Fibroblast of skin of right biceps (primary cell): ENCODE measurements around the gene RYR2.

Experiments used
- DNase-seq: peaks from one replicate; pipeline ENCODE4 v3.0.0-alpha.2; 2013

RYR2 gene

DNA sequence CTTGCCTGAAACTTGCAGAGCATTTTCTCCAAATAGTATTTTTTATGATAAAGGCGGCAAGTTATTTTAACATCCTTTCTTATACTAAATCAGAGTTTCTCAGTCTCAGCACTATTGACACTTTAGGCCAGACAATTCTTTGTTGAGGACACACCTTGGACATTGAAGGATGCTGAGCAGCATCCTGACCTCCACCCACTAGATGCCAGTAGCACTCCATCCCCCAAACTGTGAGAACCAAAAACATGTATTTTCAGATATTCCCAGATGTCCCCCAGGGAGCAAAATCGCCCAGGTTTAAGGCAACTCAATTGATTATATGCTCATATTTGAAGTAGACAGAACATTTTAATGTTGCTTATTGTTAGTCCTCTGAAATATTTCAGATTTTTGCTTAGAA, 549.4 kb downstream of the RYR2 start:
- DNase-seq: no peak

DNA sequence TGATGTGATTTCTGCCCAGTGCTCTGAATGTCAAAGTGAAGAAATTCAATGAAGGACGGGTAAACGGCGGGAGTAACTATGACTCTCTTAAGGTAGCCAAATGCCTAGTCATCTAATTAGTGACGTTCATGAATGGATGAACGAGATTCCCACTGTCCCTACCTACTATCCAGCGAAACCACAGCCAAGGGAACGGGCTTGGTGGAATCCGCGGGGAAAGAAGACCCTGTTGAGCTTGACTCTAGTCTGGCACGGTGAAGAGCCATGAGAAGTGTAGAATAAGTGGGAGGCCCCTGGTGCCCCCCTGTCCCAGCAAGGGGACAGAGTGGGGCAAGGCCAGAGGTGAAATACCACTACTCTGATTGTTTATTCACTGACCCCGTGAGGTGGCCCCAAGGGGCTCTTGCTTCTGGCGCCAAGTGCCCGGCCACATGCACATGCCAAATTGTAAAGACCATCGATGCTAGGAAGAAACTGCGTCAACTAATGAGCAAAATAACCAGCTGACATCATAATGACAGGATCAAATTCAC, 561.1 kb downstream of the RYR2 start:
- DNase-seq: peak; percentile 5

DNA sequence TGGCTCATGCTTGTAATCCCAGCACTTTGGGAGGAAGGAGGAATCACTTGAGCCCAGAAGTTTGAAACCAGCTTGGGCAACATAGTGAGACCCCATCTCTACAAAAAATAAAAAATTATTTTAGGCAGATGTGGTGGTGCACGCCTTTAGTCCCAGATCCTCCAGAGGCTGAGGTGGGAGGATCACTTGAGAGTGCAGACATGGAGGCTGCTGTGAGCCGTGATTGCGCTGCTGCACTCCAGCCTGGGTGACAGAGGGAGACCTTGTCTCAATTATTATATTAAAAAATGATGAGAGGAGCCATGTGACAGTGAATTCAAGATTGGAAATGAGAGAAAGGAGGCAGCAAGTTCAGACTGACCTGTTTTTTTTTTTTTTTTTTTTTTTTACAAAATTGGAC, 566.4 kb downstream of the RYR2 start:
- no peak for DNase-seq

DNA sequence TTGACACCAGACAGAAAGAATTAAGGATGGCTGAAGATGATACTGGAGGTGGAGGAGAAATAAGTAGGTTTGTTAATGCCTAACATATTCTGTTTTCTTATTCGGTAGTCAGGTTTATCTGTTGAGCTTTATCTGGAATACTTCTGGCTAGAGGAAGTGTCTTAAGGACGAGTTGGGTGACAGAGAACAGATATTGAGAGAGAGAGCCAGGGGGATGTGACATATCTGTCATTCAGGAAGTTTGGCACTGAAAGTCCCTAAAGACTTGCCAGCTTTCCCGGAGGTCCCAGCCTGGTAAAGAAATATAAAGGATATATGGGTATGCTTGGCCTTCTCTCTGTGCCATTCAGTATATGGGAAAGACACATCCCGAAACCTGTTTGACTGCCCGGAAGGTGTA, 568.2 kb downstream of the RYR2 start:
- no peak for DNase-seq

DNA sequence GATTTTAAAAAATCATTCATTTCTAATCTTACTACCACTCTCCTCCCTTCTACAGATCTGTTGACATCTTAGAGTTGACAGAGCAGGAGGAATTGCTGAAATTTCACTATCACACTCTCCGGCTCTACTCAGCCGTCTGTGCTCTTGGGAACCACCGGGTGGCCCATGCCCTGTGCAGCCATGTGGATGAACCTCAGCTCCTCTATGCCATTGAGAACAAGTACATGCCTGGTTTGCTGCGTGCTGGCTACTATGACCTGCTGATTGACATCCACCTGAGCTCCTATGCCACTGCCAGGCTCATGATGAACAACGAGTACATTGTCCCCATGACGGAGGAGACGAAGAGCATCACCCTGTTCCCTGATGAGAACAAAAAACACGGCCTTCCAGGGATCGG, 572.0 kb downstream of the RYR2 start:
- DNase-seq: no peak

DNA sequence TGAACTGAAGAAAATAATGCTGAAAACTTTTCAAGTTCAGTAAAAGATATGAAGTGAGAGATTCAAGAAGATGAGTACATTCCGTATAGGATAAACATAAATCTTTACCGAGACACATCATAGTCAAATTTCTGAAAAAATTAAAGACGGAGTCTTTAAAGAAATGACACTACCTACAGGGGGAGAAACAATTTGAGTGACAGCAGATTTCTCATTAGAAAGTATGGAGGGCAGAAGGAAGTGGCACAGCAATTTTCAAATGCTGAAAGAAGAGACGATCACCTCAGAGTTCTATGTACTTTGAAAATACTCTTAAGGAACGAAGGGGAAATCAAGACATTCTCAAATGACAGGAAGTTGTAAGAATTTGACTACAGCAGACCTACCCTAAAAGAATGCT, 577.6 kb downstream of the RYR2 start:
- no peak for DNase-seq

DNA sequence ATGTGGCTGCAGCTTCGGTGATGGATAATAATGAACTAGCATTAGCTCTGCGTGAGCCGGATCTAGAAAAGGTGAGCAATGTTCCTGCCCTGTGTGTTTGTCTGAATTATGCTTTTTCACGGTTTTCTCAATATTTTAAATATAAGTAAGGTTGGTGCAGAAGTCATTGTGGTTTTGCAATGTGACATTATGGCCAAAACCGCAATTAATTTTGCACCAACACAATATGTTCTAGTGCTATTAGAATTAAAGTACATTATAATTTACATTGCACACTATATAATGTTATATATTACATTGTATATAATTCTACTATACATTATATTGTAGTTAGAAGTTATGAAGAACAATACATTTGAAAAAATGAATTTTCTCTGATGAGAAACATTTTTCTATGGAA, 592.9 kb downstream of the RYR2 start:
- DNase-seq: no peak

DNA sequence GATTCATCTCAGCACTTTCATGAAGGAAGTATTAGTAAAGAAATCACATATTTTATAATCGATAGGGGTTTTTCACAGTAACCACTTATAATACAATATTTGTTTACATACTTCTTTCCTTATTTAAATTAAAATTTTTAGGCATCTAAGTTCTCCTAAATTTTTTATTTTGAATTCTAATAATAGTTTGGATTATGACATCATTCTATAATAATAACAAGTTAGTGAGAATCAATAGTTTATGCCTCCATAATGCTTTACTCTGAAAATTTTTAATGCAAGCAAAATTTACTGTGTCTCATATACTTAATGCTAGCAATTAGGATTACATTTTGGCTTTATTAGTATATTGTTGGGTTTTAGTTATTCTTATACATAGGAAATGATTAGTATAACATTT, 596.6 kb downstream of the RYR2 start:
- no peak for DNase-seq

DNA sequence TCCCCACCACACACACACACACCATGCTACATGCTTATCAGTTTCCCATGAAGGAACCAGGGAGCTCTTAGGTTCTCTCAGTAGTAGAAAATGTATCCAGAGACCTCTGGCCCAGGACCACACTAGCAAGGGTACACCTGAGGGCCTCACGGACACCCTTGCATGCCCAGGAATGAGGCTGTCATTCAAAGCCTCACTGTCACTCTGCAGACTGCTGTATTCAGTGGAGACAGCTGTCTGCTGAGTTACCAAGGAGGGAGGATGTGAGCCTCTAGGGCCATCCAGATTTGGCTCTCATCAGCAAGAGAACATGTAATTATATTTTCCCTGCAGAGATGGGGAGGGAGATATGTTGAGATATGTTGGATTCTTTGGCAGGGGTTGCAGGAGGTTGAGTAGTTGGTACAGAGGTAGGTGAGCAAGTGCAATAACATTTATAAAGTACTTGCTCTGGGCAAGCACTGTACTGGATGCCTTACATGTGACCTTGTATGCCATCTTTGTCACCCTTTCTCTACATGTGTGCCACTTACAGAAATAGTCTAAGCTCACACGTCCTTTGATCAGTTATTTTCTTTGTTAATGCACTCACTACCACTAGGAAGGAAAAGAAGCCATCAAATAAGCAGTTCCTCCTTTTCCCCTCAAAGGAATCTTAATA, 598.2 kb downstream of the RYR2 start:
- no peak for DNase-seq

DNA sequence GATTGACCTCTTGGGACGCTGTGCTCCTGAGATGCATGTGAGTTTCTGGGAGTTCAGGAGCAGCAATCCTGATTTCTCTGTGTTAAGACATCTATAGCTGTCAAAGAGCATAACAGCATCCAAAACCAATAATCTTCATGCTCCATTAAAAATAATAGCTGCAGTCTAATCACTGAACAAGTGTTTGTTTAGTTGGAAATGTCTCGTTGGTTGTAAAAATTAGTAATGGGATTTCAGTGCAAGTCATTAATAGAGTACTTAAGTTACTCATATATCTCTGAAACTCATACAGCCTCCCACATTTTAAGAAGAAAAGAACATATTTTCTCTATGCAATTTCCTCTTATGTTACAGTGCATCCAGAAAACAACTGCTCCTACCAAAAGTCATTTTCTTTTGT, 599.0 kb downstream of the RYR2 start:
- no peak for DNase-seq

DNA sequence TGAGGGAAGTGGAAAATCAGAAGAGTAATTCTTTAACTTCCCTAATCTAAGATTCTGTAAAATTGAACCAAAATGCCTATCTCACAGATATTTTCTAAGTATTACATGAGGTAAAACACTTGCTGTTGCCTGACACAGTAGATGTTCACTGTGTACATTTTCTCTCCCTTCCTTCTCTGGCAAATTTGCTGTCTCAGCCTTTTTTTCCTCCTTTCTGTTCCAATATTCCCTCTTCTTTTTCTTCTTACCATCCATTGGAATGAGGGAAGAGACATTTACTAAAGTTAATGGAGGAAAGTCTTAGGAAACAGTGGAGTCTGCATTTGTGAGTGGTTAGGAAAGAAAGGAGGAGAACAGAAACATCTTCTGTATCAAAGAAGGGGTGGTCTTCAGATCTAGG, 608.8 kb downstream of the RYR2 start:
- no peak for DNase-seq

DNA sequence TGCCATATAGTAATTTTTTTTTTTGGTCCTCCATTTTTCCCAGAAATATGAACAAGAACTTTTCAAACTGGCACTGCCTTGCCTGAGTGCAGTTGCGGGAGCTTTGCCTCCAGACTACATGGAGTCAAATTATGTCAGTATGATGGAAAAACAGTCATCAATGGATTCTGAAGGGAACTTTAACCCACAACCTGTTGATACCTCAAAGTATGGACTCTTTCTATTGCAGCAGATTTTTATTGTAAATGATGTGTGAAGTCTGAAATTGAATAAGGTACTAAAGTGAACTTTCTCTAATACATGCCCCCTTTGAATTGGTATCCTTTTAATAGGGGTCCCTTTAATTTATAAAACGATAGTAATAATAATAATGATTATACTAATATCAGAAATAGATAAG, 613.8 kb downstream of the RYR2 start:
- no peak for DNase-seq

DNA sequence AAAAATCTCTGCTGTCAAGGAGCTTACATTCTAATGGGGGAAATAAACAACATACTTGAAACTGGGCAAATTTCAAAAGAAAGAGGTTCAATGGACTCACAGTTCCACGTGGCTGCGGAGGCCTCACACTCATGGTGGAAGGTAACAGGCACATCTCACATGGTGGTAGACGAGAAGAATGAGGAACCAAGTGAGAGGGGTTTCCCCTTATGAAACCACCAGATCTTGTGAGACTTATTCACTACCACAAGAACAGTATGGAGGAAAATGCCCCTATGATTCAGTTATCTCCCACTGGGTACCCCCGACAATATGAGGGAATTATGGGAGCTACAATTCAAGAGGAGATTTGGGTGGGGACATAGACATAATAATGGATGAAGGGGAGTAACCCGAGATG, 622.4 kb downstream of the RYR2 start:
- no peak for DNase-seq

DNA sequence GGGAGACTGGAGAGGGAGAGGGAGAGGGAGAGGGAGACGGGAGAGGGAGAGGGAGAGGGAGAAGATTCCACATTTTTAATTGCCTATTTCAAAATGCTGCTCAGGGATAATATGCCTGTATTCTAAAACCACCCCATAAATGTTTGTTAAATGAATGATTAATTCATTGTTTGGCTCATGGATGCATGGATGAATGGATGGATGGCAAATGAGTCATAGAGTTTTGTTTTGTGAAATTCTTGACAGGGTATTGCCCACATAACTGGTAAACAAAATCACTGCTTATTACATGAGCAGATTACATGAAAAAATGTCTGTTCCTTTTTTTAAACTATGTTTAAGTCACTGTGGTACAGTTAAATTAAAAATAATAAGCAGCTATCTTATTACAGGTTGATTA, 628.3 kb downstream of the RYR2 start:
- no peak for DNase-seq

DNA sequence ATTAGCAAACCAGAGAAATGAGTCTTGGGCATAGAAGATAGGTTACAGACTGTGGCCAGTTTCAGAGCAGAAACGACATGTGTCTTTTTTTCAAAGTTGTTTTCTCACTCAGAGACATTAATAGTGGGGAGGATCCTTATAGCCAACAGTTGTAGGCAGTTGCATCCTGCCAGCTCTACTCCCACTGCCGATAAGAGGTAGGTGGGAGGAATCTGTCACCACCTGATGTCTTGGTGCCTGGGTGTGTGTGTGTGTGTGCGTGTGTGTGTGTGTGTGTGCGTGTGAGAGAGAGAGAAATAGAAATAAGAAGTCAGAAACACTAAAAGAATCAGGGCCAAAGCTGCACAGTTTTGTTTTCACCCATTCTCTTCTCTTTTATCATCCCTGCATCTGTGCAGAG, 629.3 kb downstream of the RYR2 start:
- DNase-seq: no peak

DNA sequence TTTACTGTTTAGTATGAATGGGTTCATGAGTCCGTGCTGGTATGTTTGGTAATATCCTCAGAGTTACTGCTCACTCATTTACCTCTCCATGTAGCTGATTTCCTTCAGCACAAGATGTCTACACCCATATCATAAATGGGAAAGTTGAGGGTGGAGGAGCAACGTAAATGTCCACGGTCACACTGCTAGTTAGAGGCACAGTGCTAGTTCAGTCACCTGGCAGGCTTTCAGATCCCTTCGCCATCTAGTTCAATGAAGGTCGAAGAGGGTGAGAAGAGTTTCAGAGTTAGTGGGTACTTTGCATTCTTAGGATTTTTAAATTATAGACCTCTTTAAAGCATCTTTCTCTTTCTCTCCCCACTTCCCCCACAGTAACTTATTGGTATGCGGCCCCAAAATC, 630.0 kb downstream of the RYR2 start:
- DNase-seq: no peak

DNA sequence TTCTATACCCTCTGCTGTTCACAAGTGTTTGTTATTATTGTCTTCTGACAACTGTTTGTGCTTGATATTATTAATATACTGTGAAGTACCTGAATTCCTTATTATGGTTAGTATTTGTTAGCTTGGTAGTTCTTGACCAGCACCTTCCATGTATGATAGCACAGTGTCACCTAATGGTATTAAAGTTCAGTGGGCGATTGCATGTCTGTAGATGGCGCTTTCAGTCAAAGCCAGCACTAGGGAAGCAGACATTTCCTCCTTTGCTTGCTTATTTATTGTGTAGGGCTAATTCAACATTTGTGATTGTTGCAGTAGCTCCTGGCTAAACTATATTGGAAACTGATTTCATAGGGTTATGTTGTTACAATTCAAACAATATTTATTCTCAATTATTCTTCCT, 630.8 kb downstream of the RYR2 start:
- peak; percentile 2 for DNase-seq

DNA sequence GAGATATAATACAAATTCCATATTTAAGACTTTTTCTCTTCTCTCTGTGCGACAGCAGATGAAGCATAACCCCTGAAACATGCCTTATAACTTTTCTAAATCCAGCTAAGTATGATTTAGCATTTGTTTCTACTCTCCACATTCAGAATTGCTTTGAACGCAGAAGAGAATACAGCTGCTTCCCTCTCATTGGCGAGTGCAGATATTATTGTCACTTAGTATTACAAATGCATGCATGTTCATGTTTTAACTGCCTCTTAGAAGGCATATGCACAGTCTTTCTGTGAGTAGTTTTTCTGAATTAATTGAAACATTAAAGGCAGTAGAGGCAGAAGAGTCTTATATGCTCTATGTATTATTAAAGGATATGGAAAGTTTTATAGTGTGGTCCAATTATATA, 631.6 kb downstream of the RYR2 start:
- no peak for DNase-seq

DNA sequence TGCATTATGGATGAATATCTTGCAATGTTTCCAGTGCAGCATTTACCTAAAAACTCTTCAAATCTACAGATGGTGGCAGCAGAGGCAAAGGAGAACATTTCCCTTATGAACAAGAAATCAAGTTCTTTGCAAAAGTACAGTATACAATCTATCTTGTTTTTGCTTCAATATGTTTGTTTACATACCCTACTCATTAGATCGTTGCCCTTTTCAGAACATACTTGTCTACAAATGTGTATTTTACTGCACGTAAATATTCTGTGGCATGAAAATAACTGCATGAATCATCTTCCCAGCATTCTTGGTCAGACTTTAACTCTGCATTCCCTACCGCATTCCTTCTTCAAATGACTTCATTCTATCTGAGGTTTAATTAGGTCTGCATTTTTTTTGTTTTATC, 636.0 kb downstream of the RYR2 start:
- DNase-seq: peak; percentile 78

DNA sequence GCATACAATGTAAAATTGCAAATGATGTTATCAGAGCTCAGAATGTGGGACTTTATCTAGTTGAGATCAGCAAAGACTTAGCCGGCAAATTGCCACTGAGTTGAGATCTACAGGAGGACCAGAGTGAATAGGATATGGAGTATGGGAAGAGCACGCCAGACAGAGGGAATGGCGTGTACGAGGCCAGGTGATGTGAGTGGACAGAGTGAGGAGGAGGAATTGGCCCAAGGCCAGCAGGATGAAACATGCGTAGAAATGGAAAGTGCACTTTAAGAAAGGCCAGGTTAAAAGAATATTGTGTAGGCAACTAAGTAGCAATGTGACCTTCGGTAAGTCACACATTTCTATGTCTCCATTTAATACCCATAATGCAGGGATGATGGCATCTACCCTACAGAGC, 637.7 kb downstream of the RYR2 start:
- DNase-seq: no peak

DNA sequence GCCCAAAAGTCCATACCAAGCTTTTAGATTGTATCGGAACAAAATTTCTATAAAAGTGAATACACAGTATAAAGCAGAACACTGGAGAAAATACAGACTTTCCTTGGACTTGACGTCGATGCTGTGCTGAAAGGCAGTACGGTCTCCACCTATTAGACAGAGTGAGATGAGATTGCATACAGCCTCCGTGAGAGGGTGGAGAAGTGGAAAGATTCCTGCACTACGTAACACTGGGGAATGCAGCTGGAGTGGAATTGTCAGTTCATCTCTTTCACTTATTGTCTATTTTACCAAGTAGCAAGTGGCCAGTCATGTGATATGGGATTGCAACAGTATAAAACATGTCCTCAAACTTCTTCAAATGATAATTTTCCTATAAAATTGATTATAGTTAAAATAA, 639.2 kb downstream of the RYR2 start:
- peak; percentile 14 for DNase-seq

DNA sequence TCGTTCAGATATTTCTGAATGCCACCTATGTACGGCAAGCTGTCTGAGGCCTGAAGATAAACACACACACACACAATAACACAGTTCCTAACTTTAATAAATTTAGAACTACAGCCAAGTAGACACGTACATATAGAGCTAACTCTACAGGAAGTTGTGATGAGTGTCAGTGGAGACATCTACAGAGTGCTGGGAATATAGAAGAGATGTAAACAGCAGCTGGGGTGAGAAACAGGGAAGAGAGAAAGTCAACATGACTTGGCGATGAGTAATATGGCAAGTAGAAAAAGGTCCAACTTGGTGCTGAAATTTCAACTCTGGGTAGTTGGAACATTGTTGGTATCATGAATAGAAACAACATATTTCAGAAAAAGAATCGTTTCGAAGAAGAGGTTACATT, 642.3 kb downstream of the RYR2 start:
- DNase-seq: peak; percentile 32

DNA sequence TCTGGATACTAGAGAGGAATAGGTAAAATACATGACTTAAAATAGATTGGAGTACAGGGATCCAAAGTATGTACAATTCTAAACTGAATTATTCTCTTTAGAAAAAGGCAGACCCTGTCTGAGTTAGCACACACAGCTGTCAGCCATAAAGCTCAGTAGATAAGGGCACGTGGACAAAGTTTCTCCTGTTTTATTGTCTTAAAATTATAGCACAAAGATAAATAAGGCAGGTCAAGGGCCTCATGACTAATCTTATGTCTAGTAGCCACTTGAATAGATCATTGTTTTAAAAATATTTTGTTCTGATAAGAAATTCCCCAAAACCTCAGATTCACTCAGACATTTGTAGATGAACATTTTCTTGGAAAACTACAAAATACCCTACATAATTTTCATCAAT, 643.6 kb downstream of the RYR2 start:
- DNase-seq: no peak

DNA sequence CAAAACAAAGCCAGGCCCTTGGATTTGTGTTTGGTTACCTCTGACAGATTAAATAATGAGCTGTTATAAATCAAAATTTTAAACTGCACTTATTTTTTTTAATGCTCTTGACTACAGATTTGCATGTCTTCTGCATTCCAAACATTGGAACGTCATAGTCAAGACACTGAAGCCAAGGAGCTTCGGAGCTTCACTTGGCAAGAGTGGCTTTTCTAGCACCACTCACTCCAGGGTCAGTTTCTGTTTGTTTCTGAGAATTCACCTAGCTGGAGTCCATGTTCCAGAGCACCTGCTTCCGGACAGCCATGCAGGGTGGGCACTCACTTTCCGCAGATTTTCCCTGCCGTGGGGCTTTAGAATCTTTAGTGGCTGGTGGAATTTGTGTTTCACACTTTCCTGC, 645.8 kb downstream of the RYR2 start:
- DNase-seq: no peak

DNA sequence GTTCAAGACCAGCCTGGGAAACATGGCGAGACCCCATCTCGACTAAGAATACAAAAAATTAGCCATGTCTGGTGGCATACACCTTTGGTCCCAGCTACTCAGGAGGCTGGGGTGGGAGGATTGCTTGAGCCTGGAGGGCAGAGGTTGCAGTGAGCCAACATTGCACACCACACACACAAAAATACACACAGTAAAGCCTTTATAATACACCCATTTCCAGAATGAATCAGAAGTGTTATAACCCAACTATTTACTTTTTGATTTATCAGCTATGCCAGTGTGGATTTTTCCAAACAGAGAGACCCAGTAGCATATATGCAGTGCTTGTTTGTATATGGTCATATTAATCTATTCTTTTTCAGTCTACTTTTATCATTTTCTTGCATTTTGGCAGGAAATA, 648.7 kb downstream of the RYR2 start:
- no peak for DNase-seq

DNA sequence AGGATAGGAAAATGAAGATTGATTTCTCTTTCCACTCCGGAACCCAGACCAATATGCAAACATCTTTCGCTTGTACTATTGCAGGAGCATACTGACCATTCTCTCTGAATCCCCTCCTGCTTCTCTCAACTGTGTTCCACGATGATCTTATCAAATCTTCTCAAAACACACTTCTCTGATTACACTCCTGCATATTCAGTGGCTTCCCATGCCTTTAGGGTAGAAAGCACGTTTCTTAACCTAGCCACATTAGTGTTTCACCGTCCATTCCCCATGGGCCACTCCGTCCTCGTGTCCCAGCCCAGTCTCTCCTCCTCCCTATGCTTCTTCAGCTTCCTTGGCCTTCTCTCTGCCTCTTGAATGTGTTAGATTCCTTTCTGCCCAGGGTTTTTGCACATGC, 650.3 kb downstream of the RYR2 start:
- DNase-seq: no peak
